Kidney (tissue), 14 donors: Measurements from ENCODE around the gene DTWD2. TPM values are rescaled to one million over a fixed set of nuclear protein-coding genes. Genes with fewer than 3 reads are reported as not detected.

ENCODE experiments used
- DNase-seq, 5 donors: peaks; one replicate each; pipeline ENCODE4 v3.0.0-alpha.2; 2013 to 2020
- FAIRE-seq: peaks from 2 replicates; lab custom pipeline; 2012; peaks lifted over from hg19 to GRCh38; lab: Jason Lieb, UNC
- H3K27ac ChIP-seq, 2 donors: one replicate each; pipeline ENCODE4 v1.7.0; 2013; ENCODE audit warnings: low read depth in 2 of 2, low read length in 2 of 2, inconsistent platforms in 1 of 2
- H3K27me3 ChIP-seq: one replicate; pipeline ENCODE4 v1.7.1; 2013; ENCODE audit warnings: low read length, inconsistent platforms; ENCODE audit not compliant: control insufficient read depth, insufficient read depth
- H3K36me3 ChIP-seq, 3 donors: one replicate each; pipeline versions ENCODE4 v1.7.0 to v1.7.1; 2013; ENCODE audit warnings: low read length in 3 of 3, control low read depth in 1 of 3, inconsistent platforms in 1 of 3; ENCODE audit not compliant: insufficient read depth in 3 of 3, control insufficient read depth in 2 of 3
- H3K4me1 ChIP-seq, 3 donors: one replicate each; pipeline versions ENCODE4 v1.7.0 to v1.7.1; 2013; ENCODE audit warnings: low read length in 3 of 3, inconsistent platforms in 1 of 3, low read depth in 1 of 3; ENCODE audit not compliant: control insufficient read depth in 2 of 3, insufficient read depth in 2 of 3
- H3K4me3 ChIP-seq, 3 donors: one replicate each; pipeline versions ENCODE4 v1.7.0 to v1.8.1; 2013; ENCODE audit warnings: low read length in 3 of 3, control low read depth in 1 of 3, inconsistent platforms in 1 of 3
- H3K9ac ChIP-seq, 3 donors: one replicate each; pipeline versions ENCODE4 v1.7.0 to v1.7.1; 2013; ENCODE audit warnings: low read length in 3 of 3, control low read depth in 1 of 3, inconsistent platforms in 1 of 3
- H3K9me3 ChIP-seq, 3 donors: one replicate each; pipeline versions ENCODE4 v1.7.0 to v1.7.1; 2013; ENCODE audit warnings: low read length in 3 of 3, control low read depth in 1 of 3, inconsistent platforms in 1 of 3; ENCODE audit not compliant: control insufficient read depth in 2 of 3, insufficient read depth in 1 of 3
- CTCF ChIP-seq: IDR thresholded peaks from 3 replicates; pipeline ENCODE4 v1.5.1; 2012; ENCODE audit warnings: mild to moderate bottlenecking, moderate library complexity, borderline replicate concordance; ENCODE audit not compliant: insufficient read depth; ENCODE audit errors: extremely low read depth
- intact Hi-C: fragments of 100-400 bp; cut with DNase I; formaldehyde crosslinking; loops from one replicate; pipeline ENCODE4 v1.11.1; 2022
- polyA plus RNA-seq: library from polyadenylated mRNA; stranded (reverse); fragments of 350-450 nt; fragmentation: Illumina TruSeq; extraction: RNeasy Lipid Tissue Mini Kit (QIAGEN cat#74804); gene quantifications from one replicate; pipeline ENCODE4 v1.2.3, GENCODE V29; 2014; ENCODE audit warnings: low read depth, low replicate concordance; ENCODE audit not compliant: insufficient read depth
- total RNA-seq: library from RNA; stranded (reverse); fragmentation: NEBNext Ultra II Directional; extraction: Animal tissue kit (Norgen Biotek cat#: 25700); gene quantifications from one replicate; pipeline ENCODE4 v1.2.1, GENCODE V29; 2021
- donor health status: control.
- donor health status: control.
- donor health status: control.
- donor health status: control.
- donor health status: control.
- donor health status: DM: yes; HTN: yes; CAD: no.
- donor health status: Normal renal cell carcinoma (clear cell type).

The DTWD2 gene
- total and polyA plus RNA-seq, 2 donors from 2014 or later = 3.7 to 12.4 TPM

- peak; percentile 35 for FAIRE-seq
- Histone ChIP-seq H3K4me3 (no peak overlapping the region), H3K9me3 (no peaks in the 10 kb centered on the region), H3K4me1 (no peaks in the 10 kb centered on the region), H3K36me3 (no peaks in the 10 kb centered on the region), H3K9ac (no peak overlapping the region), H3K27ac (no peak overlapping the region), H3K27me3 (no peaks in the 10 kb centered on the region)
- TF ChIP-seq CTCF = no peak
- DNase-seq = no peak
- intact Hi-C loops = no loop called here
Measured at GRCh38 chr5:119019501-119019900, 31.2 kb upstream of the DTWD2 start.

- H3K4me1 ChIP-seq = no peaks in the 10 kb centered on the region
- TF ChIP-seq CTCF = no peak
- intact Hi-C loops = no loop called here
- no peak overlapping the region for H3K9ac ChIP-seq
- H3K4me3 ChIP-seq = no peak overlapping the region
- H3K27me3 ChIP-seq = no peaks in the 10 kb centered on the region
- FAIRE-seq (no peak), DNase-seq (no peak)
- H3K9me3 ChIP-seq = no peaks in the 10 kb centered on the region
- no peak overlapping the region for H3K27ac ChIP-seq
- H3K36me3 ChIP-seq = no peaks in the 10 kb centered on the region
Measured at GRCh38 chr5:119017994-119018393, 29.6 kb upstream of the DTWD2 start.

GRCh38 chr5:119016125-119016774, 27.9 kb upstream of the DTWD2 start:
- peak; percentile 59 for FAIRE-seq
- intact Hi-C loops = no loop called here
- H3K4me1 ChIP-seq = no peaks in the 10 kb centered on the region

More at GRCh38 chr5:119016125-119016774, 27.9 kb upstream of the DTWD2 start:
- no peak overlapping the region for H3K27ac ChIP-seq
- H3K36me3 ChIP-seq = no peaks in the 10 kb centered on the region
- no peaks in the 10 kb centered on the region for H3K27me3 ChIP-seq
- no peak for DNase-seq
- TF ChIP-seq CTCF = no peak
- no peak overlapping the region for H3K9ac ChIP-seq
- no peak overlapping the region for H3K4me3 ChIP-seq
- H3K9me3 ChIP-seq = no peaks in the 10 kb centered on the region
